NCI-H2107 (cell line): ENCODE measurements around the gene ADAMTS12.

Experiments used
- DNase-seq: peaks from one replicate; lab custom pipeline; 2025; lab: John Stamatoyannopoulos, UW

Gene ADAMTS12

GRCh38 chr5:33475706-33476105 lies 416.1 kb downstream of the ADAMTS12 start:
- DNase-seq = no peak

DNA sequence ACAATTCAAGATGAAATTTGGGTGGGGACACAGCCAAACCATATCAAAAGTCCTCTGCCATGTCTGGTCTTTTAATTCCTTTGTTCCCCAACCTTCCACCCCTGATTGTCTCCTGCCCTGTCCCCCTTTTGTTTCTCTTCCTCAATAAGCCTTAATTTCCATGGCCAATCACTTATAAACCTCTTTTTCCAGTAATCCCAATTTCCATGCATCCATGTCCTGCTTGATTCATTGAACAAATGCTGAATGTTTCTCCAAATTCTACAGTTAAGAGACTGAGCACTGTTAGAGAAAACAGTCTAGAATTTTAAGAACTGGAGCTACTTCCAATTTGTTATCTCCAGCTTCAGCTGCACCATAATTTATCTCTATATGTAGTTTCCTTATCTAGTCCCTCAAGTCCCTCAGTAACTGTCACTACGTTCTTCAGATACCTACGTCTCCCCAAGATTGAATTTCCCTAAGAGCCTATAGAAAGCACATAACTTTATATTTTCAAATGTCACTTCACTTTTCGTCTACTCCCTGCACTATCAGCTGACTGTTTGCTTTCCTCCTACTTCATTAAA lies 416.8 kb downstream of the ADAMTS12 start:
- no peak for DNase-seq

DNA sequence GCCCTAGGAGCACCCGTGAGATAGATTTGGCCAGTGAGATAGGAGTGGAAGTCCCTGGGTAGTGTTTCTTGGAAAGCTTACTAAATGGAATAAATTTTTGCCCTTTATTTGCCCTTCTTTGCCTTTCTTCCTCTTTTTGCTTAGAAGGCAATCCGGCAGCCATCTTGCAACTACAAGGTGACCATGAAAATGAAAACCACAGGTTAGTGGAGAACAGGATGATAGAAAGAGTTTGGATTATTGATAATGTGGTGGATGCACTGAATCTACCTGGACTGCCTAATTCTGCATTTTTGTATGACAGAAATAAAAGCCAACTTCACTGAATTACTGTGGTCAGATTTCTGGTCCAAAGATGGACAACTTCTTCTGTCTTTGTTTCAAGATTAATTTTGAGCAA lies 417.8 kb downstream of the ADAMTS12 start:
- no peak for DNase-seq
